HL-60 (cell line): Measurements from ENCODE around the gene POP4.

ENCODE experiments used
- DNase-seq, 2 experiments: peaks; one replicate each; pipeline ENCODE4 v3.0.0-alpha.2; 2010 to 2020; ENCODE audit warnings: low read depth in 1 of 2, low spot score in 1 of 2
- H3K27ac ChIP-seq: fragments of 250-450 bp; sonication (Bioruptor Pico); replicated peaks from 2 replicates; pipeline ENCODE4 v1.5.1; 2020; ENCODE audit warnings: mild to moderate bottlenecking, moderate library complexity
- H3K27me3 ChIP-seq: fragments of 250-450 bp; sonication (Bioruptor Pico); 2 replicates; pipeline ENCODE4 v1.5.1; 2021; ENCODE audit warnings: mild to moderate bottlenecking, moderate library complexity; ENCODE audit not compliant: insufficient read depth, poor library complexity, severe bottlenecking
- H3K4me3 ChIP-seq: replicated peaks from 2 replicates; pipeline ENCODE4 v1.5.1; 2011; ENCODE audit warnings: mild to moderate bottlenecking, control low read depth, low read length; ENCODE audit not compliant: insufficient read depth
- CTCF ChIP-seq: IDR thresholded peaks from one replicate; pipeline ENCODE4 v1.5.1; 2011; ENCODE audit warnings: low read length, control low read depth, inconsistent platforms; ENCODE audit not compliant: insufficient read depth
- GABPA ChIP-seq: IDR thresholded peaks from 2 replicates; pipeline ENCODE4 v1.6.1; 2012; ENCODE audit warnings: low read depth
- POLR2AphosphoS5 ChIP-seq: IDR thresholded peaks from 2 replicates; pipeline ENCODE4 v1.6.1; 2012; ENCODE audit warnings: low read depth
- SPI1 ChIP-seq: IDR thresholded peaks from 2 replicates; pipeline ENCODE4 v1.6.1; 2012; ENCODE audit warnings: low read depth, mild to moderate bottlenecking, borderline replicate concordance
- TF ChIP-seq, protein P1 (sequence below): IDR thresholded peaks from 2 replicates; pipeline ENCODE4 v1.6.1; 2012; ENCODE audit warnings: low read depth; ENCODE audit not compliant: insufficient replicate concordance

POP4 gene

DNA sequence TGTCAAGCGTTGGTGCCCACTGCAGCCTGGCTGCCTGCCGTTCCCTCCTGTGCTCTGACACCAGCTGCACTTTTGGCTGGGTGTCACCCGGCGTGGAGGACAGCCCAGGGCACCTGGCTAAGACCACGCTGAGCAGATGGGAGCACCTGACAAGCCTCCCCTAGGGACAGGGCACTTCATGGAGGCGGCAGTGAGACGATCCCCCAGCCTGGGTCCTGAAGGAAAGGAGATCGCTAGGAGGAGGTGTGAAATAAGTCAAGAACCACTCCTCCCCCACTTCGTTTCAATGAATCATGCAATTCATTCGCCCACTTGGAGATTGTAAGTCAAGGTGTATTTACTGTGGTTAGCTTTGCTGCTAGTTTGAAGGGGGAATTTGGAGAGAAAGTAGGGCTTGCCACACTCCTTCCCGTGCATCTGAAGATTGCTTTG is 41.5 kb upstream of the POP4 start:
- H3K4me3 ChIP-seq = no peak overlapping the region
- TF ChIP-seq GABPA = no peak
- TF ChIP-seq SPI1 = no peak
- no peak for TF ChIP-seq CTCF
- TF ChIP-seq, protein P1, sequence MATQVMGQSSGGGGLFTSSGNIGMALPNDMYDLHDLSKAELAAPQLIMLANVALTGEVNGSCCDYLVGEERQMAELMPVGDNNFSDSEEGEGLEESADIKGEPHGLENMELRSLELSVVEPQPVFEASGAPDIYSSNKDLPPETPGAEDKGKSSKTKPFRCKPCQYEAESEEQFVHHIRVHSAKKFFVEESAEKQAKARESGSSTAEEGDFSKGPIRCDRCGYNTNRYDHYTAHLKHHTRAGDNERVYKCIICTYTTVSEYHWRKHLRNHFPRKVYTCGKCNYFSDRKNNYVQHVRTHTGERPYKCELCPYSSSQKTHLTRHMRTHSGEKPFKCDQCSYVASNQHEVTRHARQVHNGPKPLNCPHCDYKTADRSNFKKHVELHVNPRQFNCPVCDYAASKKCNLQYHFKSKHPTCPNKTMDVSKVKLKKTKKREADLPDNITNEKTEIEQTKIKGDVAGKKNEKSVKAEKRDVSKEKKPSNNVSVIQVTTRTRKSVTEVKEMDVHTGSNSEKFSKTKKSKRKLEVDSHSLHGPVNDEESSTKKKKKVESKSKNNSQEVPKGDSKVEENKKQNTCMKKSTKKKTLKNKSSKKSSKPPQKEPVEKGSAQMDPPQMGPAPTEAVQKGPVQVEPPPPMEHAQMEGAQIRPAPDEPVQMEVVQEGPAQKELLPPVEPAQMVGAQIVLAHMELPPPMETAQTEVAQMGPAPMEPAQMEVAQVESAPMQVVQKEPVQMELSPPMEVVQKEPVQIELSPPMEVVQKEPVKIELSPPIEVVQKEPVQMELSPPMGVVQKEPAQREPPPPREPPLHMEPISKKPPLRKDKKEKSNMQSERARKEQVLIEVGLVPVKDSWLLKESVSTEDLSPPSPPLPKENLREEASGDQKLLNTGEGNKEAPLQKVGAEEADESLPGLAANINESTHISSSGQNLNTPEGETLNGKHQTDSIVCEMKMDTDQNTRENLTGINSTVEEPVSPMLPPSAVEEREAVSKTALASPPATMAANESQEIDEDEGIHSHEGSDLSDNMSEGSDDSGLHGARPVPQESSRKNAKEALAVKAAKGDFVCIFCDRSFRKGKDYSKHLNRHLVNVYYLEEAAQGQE = no peak
- no peak for TF ChIP-seq POLR2AphosphoS5
- DNase-seq = no peak

GRCh38 chr19:29565171-29565570 is 40.9 kb upstream of the POP4 start:
- Histone ChIP-seq H3K4me3 (no peak overlapping the region), H3K27me3 (no peaks in the 10 kb centered on the region), H3K27ac (no peak overlapping the region)
- TF ChIP-seq SPI1 (no peak), POLR2AphosphoS5 (no peak), GABPA (no peak), CTCF (no peak)
- TF ChIP-seq, protein P1 = no peak
- no peak for DNase-seq

More for the DNA sequence above, 41.5 kb upstream of the POP4 start:
- H3K27ac ChIP-seq = no peak overlapping the region
- no peaks in the 10 kb centered on the region for H3K27me3 ChIP-seq

GRCh38 chr19:29566496-29567054 is 39.5 kb upstream of the POP4 start:
- H3K27me3 ChIP-seq = no peaks in the 10 kb centered on the region
- H3K4me3 ChIP-seq = no peak overlapping the region
- TF ChIP-seq SPI1 (no peak), CTCF (no peak), GABPA (no peak), POLR2AphosphoS5 (no peak)
- TF ChIP-seq, protein P1 = no peak
- no peak overlapping the region for H3K27ac ChIP-seq
- DNase-seq = no peak
